Osteoblast (primary cell): Measurements from ENCODE around the gene BRSK2. TPM values are rescaled to one million over a fixed set of nuclear protein-coding genes. Genes with fewer than 3 reads are reported as not detected.

ENCODE experiments used
- DNase-seq: peaks from one replicate; pipeline ENCODE4 v3.0.0; 2011; ENCODE audit warnings: low spot score, mixed read lengths; ENCODE audit not compliant: insufficient read length; ENCODE audit errors: missing footprints
- H2AFZ ChIP-seq: 2 replicates; pipeline ENCODE4 v1.6.0; 2011; ENCODE audit warnings: mild to moderate bottlenecking, low read length
- H3K27ac ChIP-seq: 2 replicates; pipeline ENCODE4 v1.5.1; 2011; ENCODE audit warnings: mild to moderate bottlenecking, low read depth, low read length, moderate library complexity
- H3K27me3 ChIP-seq: 2 replicates; pipeline ENCODE4 v1.6.0; 2012; ENCODE audit warnings: mild to moderate bottlenecking, control low read depth, inconsistent platforms, low read length, moderate library complexity; ENCODE audit not compliant: insufficient read depth
- H3K36me3 ChIP-seq: 2 replicates; pipeline ENCODE4 v1.5.1; 2011; ENCODE audit warnings: mild to moderate bottlenecking, low read length, control low read depth, moderate library complexity; ENCODE audit not compliant: insufficient read depth
- H3K4me1 ChIP-seq: 2 replicates; pipeline ENCODE4 v1.5.1; 2011; ENCODE audit warnings: mild to moderate bottlenecking, low read length, control low read depth, moderate library complexity; ENCODE audit not compliant: insufficient read depth
- H3K4me2 ChIP-seq: 2 replicates; pipeline ENCODE4 v1.6.0; 2011; ENCODE audit warnings: mild to moderate bottlenecking, low read length; ENCODE audit not compliant: insufficient read depth
- H3K4me3 ChIP-seq: fragments of 200-600 bp; sonication (generic); 3 replicates; pipeline ENCODE4 v1.5.1; 2012; ENCODE audit warnings: mild to moderate bottlenecking, low read length, inconsistent platforms; ENCODE audit not compliant: insufficient read depth
- H3K79me2 ChIP-seq: 2 replicates; pipeline ENCODE4 v1.6.0; 2012; ENCODE audit warnings: mild to moderate bottlenecking, low read length, control low read depth, inconsistent platforms; ENCODE audit not compliant: insufficient read depth
- H3K9me3 ChIP-seq: 2 replicates; pipeline ENCODE4 v1.5.1; 2011; ENCODE audit warnings: low read depth, low read length, control low read depth
- H4K20me1 ChIP-seq: 2 replicates; pipeline ENCODE4 v1.6.0; 2012; ENCODE audit warnings: mild to moderate bottlenecking, low read length, control low read depth; ENCODE audit not compliant: insufficient read depth
- CTCF ChIP-seq: IDR thresholded peaks from 2 replicates; pipeline ENCODE4 v1.5.1; 2011; ENCODE audit warnings: mild to moderate bottlenecking, low read depth, low read length, moderate library complexity; ENCODE audit errors: extremely low read depth
- total RNA-seq: library from RNA; depleted of rRNA; stranded (reverse); fragments of >200 nt; gene quantifications from 2 replicates; pipeline ENCODE4 v1.2.3, GENCODE V29; 2012

Gene BRSK2
- total RNA-seq, 1 donor: 0.36 TPM

DNA sequence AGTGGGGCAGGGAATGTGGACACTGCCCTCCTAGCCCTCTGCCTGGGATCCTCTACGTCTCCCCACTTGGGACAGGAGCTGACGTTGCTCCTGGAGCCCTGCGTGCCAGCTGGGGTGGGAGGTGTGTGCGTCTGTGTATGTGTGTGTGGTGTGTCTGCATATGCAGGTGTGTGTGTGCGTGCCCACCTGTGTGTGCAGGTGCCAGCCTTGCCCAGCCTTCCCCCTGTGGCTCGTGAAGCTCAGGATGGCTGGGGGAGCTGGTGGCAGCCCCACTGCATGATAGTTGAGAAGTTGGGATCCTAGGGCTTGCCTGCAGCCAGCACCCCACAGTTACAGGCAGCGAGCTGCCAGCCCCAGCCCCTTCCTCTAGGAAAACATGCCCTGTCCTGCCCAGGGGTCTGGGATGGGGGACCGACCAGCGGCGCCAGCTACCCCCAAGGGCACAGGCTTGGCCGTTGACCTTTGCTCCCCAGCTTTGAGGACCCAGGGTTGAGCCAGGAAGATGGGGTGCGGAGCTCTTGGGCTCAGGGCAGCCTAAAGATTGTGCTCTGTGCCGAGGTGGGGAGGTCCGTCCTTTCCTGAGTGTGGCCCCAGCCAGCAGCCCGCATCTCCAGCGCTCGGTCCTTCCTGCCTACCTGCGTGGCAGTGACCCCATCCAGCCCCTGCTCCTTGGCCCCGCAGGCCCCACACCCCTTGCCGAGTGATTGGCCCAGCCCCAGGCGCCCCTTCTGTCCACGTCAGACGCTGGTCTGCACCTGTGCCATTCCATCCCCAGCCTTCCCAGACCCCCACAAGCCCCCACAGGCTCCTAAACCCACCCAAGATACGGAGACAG, 15.7 kb downstream of the BRSK2 start:
- H3K79me2 ChIP-seq: no peaks in the 10 kb centered on the region
- no peak overlapping the region for H3K4me2 ChIP-seq
- peaks cover 3% of the 10 kb centered on the region for H4K20me1 ChIP-seq
- H3K4me1 ChIP-seq: no peaks in the 10 kb centered on the region
- no peaks in the 10 kb centered on the region for H3K9me3 ChIP-seq
- no peaks in the 10 kb centered on the region for H3K27me3 ChIP-seq
- no peaks in the 10 kb centered on the region for H3K36me3 ChIP-seq
- no peak for DNase-seq
- H3K4me3 ChIP-seq: no peak overlapping the region
- H3K27ac ChIP-seq: no peak overlapping the region
- TF ChIP-seq CTCF: no peak
- H2AFZ ChIP-seq: no peak overlapping the region

GRCh38 chr11:1406571-1407485, 17.1 kb downstream of the BRSK2 start:
- no peak for DNase-seq
- H3K27me3 ChIP-seq: no peaks in the 10 kb centered on the region
- H3K27ac ChIP-seq: no peak overlapping the region
- no peak overlapping the region for H2AFZ ChIP-seq
- no peak for TF ChIP-seq CTCF
- no peaks in the 10 kb centered on the region for H3K36me3 ChIP-seq
- H4K20me1 ChIP-seq: no peaks in the 10 kb centered on the region
- H3K4me3 ChIP-seq: no peak overlapping the region
- no peaks in the 10 kb centered on the region for H3K79me2 ChIP-seq
- H3K4me1 ChIP-seq: no peaks in the 10 kb centered on the region
- H3K4me2 ChIP-seq: no peak overlapping the region
- H3K9me3 ChIP-seq: no peaks in the 10 kb centered on the region

DNA sequence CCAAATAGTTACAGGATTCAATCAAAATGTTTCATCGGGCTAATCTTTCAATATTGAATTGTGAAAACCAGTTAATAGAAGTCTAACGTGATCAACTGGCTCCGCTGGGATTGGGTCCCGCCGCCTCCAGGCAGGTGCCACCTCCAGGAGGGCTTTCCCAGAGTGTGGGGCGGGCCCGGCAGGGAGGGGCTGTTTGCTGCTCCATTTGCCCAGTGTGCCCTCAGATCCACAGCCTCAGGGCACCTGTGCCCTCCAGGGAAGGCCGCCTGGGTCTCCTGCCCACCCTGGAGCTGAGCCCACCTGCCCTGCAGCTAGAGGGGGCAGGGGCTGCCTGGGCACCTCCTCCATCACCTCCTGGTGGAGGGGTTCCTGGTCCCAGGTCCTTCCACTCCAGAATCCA, 17.9 kb downstream of the BRSK2 start:
- H3K79me2 ChIP-seq: no peaks in the 10 kb centered on the region
- H3K36me3 ChIP-seq: no peaks in the 10 kb centered on the region
- H4K20me1 ChIP-seq: no peaks in the 10 kb centered on the region
- no peaks in the 10 kb centered on the region for H3K9me3 ChIP-seq
- no peak overlapping the region for H2AFZ ChIP-seq
- H3K27me3 ChIP-seq: no peaks in the 10 kb centered on the region
- H3K4me2 ChIP-seq: no peak overlapping the region
- DNase-seq: no peak
- H3K4me1 ChIP-seq: no peaks in the 10 kb centered on the region
- H3K4me3 ChIP-seq: no peak overlapping the region
- no peak overlapping the region for H3K27ac ChIP-seq
- no peak for TF ChIP-seq CTCF

DNA sequence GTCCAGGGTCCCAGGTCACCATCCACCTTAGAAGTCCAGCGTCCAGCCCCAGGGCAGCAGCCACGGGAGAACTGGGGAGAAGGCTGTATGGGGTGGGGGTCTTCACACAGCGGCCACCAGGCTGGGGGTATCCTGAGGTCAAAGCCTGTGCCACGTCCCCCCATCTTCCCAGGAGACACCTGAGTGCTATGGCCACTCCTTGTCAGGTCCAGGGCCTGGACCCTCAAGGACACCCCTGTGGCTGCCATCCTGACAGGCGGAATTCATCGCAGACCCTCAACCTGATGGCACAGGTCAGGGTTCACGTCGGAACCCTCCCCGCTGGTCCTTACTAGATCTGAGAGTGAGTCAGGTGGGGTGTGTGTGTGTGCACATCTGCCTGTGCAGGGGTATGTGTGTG, 18.6 kb downstream of the BRSK2 start:
- H3K9me3 ChIP-seq: no peaks in the 10 kb centered on the region
- H3K4me1 ChIP-seq: no peaks in the 10 kb centered on the region
- H3K36me3 ChIP-seq: no peaks in the 10 kb centered on the region
- no peaks in the 10 kb centered on the region for H4K20me1 ChIP-seq
- H3K27me3 ChIP-seq: no peaks in the 10 kb centered on the region
- no peak for TF ChIP-seq CTCF
- no peaks in the 10 kb centered on the region for H3K79me2 ChIP-seq
- no peak overlapping the region for H2AFZ ChIP-seq
- no peak overlapping the region for H3K4me3 ChIP-seq
- H3K4me2 ChIP-seq: no peak overlapping the region
- no peak overlapping the region for H3K27ac ChIP-seq
- DNase-seq: no peak
